ENCODE data around the gene C1QTNF9.
"Not testable (repeated sequence)": the region's sequence is repeated elsewhere in the genome, so short reads cannot be mapped to it uniquely, and the experiment has no call there.

C1QTNF9 gene

DNA sequence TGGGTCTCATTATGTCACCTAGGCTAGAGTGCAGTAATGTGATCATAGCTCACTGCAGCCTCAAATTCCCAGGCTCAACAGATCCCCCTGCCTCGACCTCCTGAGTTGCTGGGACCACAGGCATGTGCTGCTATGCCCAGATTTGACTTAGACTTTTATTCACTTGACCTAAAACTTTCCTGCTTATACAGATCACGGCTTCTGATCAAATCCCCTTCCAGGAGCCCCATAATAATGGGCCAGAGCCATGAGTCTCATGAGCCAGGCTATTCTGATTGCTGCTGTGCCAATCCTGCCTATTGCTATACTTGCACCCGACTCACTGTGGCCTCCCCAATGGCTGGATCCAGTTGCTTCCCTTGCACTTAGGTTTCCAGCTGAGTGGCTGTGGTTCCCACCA lies 42.0 kb downstream of the C1QTNF9 start:
- no peak for DNase-seq
- H3K36me3 ChIP-seq (replicated peaks), result no peaks in the 10 kb centered on the region
- no peak overlapping the region for H3K4me3 ChIP-seq (ENCODE audit: low read depth, low read length)
- H3K27me3 ChIP-seq (replicated peaks), result no peaks in the 10 kb centered on the region
- TF ChIP-seq CTCF (IDR thresholded peaks at IDR 0.05; ENCODE audit: low read depth, low read length, missing control alignments), result no peak
- no peak overlapping the region for H3K27ac ChIP-seq
- in situ Hi-C loops (cut with HindIII; ENCODE audit: low pct_ligation_motif_present, low sequenced_read_pairs), result no loop called here

DNA sequence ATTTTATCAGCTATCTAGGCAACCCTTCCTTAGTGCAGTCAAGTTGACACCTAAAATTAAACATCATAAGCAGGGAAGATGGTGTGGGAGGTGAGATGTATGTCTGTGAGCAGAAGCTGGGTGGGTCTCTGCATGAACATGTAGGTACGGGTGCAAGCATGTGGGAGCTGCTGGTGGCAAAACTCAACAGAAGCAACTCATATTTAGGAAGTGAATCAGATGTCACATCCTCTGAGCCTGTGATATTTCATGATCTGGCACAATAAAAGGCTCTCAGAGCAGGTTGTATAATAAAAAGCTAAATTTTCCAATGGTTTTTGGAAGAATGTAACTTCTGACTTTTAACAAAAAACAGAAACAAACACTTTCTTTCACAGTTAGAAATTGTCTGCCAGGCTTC lies 44.4 kb downstream of the C1QTNF9 start:
- no peak for DNase-seq
- Histone ChIP-seq H3K4me3 (ENCODE audit: low read depth, low read length) (no peak overlapping the region), H3K27ac (no peak overlapping the region), H3K27me3 (replicated peaks) (no peaks in the 10 kb centered on the region), H3K36me3 (replicated peaks) (no peaks in the 10 kb centered on the region)
- TF ChIP-seq CTCF (IDR thresholded peaks at IDR 0.05; ENCODE audit: low read depth, low read length, missing control alignments), result no peak
- in situ Hi-C loops (cut with HindIII; ENCODE audit: low pct_ligation_motif_present, low sequenced_read_pairs), result no loop called here

GRCh38 chr13:24355103-24355502 lies 45.7 kb downstream of the C1QTNF9 start:
- Histone ChIP-seq H3K27ac (no peak overlapping the region), H3K36me3 (replicated peaks) (no peaks in the 10 kb centered on the region), H3K4me3 (ENCODE audit: low read depth, low read length) (no peak overlapping the region), H3K27me3 (replicated peaks) (no peaks in the 10 kb centered on the region)
- no peak for TF ChIP-seq CTCF (IDR thresholded peaks at IDR 0.05; ENCODE audit: low read depth, low read length, missing control alignments)
- no peak for DNase-seq
- in situ Hi-C loops (cut with HindIII; ENCODE audit: low pct_ligation_motif_present, low sequenced_read_pairs), result no loop called here

DNA sequence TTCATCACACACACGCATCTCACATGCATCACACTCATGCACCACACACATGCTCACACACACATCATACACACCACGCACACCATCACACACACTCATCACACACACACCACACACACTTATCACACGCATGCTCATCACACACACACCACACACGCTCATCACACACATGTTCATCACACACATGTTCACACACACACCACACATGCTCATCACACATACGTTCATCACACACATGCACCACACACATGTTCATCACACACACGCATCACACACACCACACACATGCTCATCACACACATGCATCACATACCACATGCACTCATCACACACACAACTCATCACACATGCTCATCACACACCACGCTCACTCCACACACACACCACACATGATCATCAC lies 46.9 kb downstream of the C1QTNF9 start:
- no peak for TF ChIP-seq CTCF (IDR thresholded peaks at IDR 0.05; ENCODE audit: low read depth, low read length, missing control alignments)
- in situ Hi-C loops (cut with HindIII; ENCODE audit: low pct_ligation_motif_present, low sequenced_read_pairs), result no loop called here
- no peaks in the 10 kb centered on the region for H3K36me3 ChIP-seq (replicated peaks)
- no peak overlapping the region for H3K27ac ChIP-seq
- no peaks in the 10 kb centered on the region for H3K27me3 ChIP-seq (replicated peaks)
- DNase-seq, result no peak
- H3K4me3 ChIP-seq (ENCODE audit: low read depth, low read length), result no peak overlapping the region

- no peak for TF ChIP-seq CTCF (IDR thresholded peaks at IDR 0.05; ENCODE audit: low read depth, low read length, missing control alignments)
- H3K27ac ChIP-seq, result no peak overlapping the region
- H3K27me3 ChIP-seq (replicated peaks), result no peaks in the 10 kb centered on the region
- in situ Hi-C loops (cut with HindIII; ENCODE audit: low pct_ligation_motif_present, low sequenced_read_pairs), result no loop called here
- H3K36me3 ChIP-seq (replicated peaks), result no peaks in the 10 kb centered on the region
- H3K4me3 ChIP-seq (ENCODE audit: low read depth, low read length), result no peak overlapping the region
- no peak for DNase-seq
Observed at GRCh38 chr13:24356837-24357236, 47.5 kb downstream of the C1QTNF9 start.

DNA sequence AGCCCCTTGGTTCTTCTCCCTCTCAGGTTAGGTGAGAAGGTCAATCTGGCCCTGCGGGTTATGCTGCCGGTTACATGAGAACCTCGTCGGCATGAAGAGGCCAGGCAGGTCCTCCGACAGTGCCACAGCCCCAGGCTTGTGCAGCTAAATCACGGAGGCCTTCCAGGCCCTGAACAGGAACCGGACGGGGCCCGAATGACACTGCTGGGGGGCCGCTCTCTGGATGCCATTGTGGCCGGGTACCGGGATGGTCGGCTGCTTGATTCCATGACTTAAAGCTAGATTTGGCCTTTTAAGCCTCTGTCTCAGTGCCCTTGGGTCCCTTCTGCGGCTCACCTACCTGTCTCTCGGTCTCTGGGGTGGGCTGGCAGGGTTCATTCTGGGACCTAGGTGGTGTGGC lies 48.4 kb downstream of the C1QTNF9 start:
- H3K36me3 ChIP-seq (replicated peaks), result no peaks in the 10 kb centered on the region
- no peaks in the 10 kb centered on the region for H3K27me3 ChIP-seq (replicated peaks)
- H3K4me3 ChIP-seq (ENCODE audit: low read depth, low read length), result no peak overlapping the region
- in situ Hi-C loops (cut with HindIII; ENCODE audit: low pct_ligation_motif_present, low sequenced_read_pairs), result no loop called here
- no peak overlapping the region for H3K27ac ChIP-seq
- TF ChIP-seq CTCF (IDR thresholded peaks at IDR 0.05; ENCODE audit: low read depth, low read length, missing control alignments), result no peak
- no peak for DNase-seq

DNA sequence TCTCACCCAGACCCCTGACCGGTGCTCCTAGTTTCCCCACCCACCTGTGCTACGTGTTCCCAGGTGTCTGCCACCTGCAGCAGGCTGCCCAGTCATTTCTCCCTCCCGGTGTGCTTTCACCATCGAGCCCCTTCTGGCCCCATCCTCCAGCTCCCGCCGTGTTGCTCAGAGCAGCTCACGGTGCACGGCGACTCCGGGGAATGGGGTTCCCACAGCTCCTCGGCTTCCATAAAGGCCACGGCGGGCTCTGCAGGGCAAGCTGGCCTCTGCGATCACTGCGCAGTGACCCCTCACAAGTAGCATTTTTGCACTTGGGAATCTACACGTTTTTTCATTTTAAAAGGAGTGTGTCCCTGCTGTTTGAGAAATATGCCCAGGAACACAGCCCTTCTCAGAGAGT lies 49.5 kb downstream of the C1QTNF9 start:
- H3K27me3 ChIP-seq (replicated peaks); H3K36me3 ChIP-seq (replicated peaks); DNase-seq; in situ Hi-C loops (cut with HindIII; ENCODE audit: low pct_ligation_motif_present, low sequenced_read_pairs); H3K27ac ChIP-seq; H3K4me3 ChIP-seq (ENCODE audit: low read depth, low read length): not testable (repeated sequence)

Measured in brain microvascular endothelial cell (primary cell).